GM12872 (cell line): ENCODE data around the gene PATE3.

Experiments
- CTCF ChIP-seq: IDR thresholded peaks from 3 replicates; pipeline ENCODE4 v1.5.1; 2011; ENCODE audit warnings: low read depth, mild to moderate bottlenecking, low read length, moderate library complexity; ENCODE audit not compliant: insufficient read depth

Gene PATE3

GRCh38 chr11:125766251-125766650 is 21.7 kb upstream of the PATE3 start:
- no peak for TF ChIP-seq CTCF

DNA sequence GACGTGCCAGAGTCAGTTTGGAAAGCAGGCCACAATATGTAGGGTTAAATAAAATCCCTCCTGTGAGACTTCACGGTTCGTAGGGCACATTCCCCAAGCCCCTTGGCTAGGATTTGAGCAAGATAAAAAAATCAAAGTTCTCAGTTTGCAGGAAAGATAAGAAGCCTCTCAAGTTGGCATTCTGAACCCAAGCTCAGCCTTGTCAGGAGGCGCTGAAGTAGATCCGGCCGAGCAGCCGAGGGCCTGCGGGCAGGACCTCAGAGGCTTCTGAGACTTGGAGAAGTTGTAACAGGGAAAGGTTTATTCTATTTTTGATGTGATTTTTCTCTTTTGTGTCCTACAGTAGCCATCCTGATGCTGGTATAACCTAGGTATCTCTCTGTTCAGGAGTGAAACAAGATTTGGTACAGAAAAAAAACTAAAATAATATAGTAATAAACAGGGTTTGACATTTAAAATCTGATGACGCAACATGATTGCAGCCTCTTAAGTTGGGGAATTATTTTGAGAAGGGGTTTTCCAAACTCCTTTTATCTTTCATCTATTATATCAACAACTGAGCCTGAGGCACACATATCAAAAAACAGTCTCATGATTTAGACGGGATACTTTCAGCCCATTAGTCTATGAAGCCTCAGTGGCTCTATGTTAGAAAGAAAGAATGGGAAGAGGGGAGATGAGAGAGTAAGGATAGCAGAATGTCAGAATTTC is 19.4 kb upstream of the PATE3 start:
- no peak for TF ChIP-seq CTCF

DNA sequence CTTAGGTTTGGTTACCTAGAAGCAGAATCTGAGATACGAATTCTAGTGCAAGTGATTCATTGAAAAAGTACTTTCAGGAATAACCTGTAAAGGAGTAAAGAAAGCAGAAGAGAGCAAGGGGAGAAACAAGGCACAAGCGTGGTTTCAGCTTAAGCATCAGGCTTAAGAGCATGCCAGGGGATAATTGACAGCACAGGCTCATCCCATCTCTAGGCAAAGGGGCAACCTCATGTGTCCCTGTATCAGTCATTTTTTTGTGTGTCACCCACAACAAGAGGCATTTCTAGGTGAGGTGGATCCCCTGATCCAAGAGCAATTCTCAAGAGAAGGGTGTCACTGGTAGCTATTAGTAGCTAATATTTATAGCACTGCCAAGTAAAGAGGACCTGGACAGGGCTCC is 17.3 kb upstream of the PATE3 start:
- TF ChIP-seq CTCF, result no peak

DNA sequence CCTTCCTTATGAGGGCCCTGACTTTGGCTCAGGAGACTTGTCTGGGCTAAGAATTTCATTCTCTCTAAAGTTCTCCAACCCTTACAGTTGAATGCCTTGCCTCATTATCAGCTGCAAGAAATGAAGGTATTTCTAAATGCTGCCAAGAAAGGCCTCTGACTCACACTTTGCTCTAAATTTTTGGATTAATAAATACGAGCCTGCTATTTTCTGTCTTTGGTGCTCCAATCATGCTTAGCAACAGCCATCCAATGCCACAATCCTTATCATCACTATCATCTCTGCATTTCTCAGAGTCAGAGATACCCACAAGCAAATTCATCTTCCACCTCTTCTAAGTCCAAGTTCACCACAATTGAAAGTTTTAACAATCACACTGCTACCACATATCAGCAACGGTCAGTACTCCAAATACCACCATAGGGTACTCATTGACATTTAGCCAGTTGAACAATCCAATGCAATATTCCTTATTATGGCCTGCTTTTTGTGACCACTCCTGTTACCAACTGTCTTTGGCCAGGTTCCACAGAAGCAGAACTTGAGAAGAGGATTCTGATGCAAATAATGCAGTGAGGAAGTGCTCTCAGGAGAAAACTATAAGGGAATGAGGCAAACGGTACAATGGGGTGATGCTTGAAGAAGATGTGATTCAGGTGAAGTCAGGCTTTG is 15.0 kb upstream of the PATE3 start:
- TF ChIP-seq CTCF, result no peak

DNA sequence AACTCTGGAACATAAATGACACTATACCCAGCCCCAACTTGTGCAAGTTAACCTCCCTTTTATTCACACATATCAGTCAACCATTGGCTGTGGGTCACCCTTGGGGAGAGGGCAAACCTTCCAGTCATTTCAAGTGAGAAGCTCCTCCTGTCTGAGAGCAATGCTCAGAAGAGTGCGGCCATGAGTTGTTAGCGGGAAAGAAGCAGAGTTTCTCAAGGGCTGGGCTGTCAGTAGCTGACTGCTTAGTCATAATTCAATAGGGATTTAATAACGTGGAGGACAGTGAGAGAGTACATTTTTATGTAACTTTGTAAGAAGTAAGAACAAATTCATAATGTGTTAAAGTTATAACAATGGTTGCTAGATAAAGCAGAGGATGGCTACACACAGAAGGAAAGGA is 14.4 kb upstream of the PATE3 start:
- TF ChIP-seq CTCF, result no peak

DNA sequence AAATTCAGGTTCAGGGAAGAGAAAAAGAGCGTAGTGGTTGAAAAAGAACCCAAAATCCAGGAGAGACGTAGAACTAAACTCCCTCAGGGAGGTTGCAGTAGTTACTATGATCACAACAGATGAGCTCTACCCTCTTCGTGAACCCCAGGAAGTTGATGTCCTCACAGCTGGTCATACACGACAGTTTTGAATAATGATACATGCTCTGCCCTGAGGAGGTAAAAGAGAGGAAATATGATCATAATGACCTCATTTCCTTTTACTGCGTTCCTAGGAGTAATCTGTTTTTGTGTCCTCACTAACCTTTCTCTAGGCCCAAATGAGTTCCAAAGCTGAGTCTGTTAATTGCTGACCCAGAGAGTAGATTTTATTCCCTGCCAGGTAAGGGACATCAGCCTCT is 10.6 kb upstream of the PATE3 start:
- TF ChIP-seq CTCF, result no peak

DNA sequence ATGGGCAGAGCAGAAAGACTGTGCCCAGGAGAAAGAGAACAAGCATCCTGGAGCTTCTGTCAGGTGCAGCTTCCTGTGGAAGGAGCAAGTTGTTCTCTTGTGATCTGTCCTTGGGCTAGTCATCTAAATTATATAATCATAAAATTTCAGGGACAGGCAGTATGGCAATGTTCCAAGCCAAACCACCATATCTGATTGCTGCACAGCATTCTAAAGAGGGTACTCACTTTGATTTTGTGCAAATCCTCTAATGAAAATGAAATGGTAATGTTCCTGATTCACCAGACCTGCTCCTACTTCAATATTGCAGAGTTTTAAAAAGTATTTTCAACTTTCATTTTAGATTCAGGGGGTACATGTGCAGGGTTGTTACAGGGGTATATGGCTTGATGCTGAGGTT is 9.2 kb upstream of the PATE3 start, which contains the start of gene PATE2:
TSS of gene PATE2 (minus strand) at position 101 of the 400 bp plus-strand sequence. CDS start at position 46, 55 bp downstream.
- TF ChIP-seq CTCF, result no peak
